ENCODE data around the gene NRXN2. TPM values are rescaled to one million over a fixed set of nuclear protein-coding genes. Genes with fewer than 3 reads are reported as not detected.

NRXN2 gene
- polyA plus RNA-seq, 3 donors, result 0.07 TPM; not detected in 2

- H3K36me3 Mint-ChIP-seq, result no peaks in the 10 kb centered on the region
- peaks cover 0 to 2% (median 0%) of the 10 kb centered on the region in 3 donors for H3K27me3 Mint-ChIP-seq (ENCODE audit: low read depth in 3 of 3)
- Histone ChIP-seq H3K36me3 (replicated peaks in 1 of 2; ENCODE audit: control insufficient read depth in 1 of 2, insufficient read depth in 2 of 2, low read length in 2 of 2) (no peaks in the 10 kb centered on the region), H3K27ac (ENCODE audit: low read depth in 1 of 2, low read length in 2 of 2) (peak overlapping the region; percentile 62 to 70), H2AFZ (ENCODE audit: insufficient read depth, low read depth, low read length, poor library complexity, severe bottlenecking) (no peak overlapping the region), H3K9me3 (replicated peaks in 1 of 2; ENCODE audit: control insufficient read depth in 1 of 2, insufficient read depth in 1 of 2, low read length in 2 of 2) (no peaks in the 10 kb centered on the region), H3K4me1 (ENCODE audit: control insufficient read depth in 1 of 2, insufficient read depth in 2 of 2, low read length in 2 of 2) (peaks cover 45 to 57% of the 10 kb centered on the region in 2 donors), H3K27me3 (ENCODE audit: control insufficient read depth in 2 of 2, insufficient read depth in 2 of 2, low read length in 2 of 2) (no peaks in the 10 kb centered on the region), H3K4me2 (replicated peaks; ENCODE audit: extremely low read depth, low read length, poor library complexity, severe bottlenecking) (peak overlapping the region; percentile 27), H3K9ac (ENCODE audit: insufficient read depth, low read length, poor library complexity, severe bottlenecking) (peak overlapping the region; percentile 16), H4K20me1 (ENCODE audit: insufficient read depth, low read length) (no peaks in the 10 kb centered on the region), H3K4me3 (replicated peaks in 1 of 3; ENCODE audit: low read depth in 2 of 3, low read length in 3 of 3) (peak overlapping the region in 1 of 3 experiments; percentile 39), H3K79me2 (ENCODE audit: insufficient read depth, low read length) (no peaks in the 10 kb centered on the region)
- H3K4me1 Mint-ChIP-seq, result peaks cover 49% of the 10 kb centered on the region
- H3K27ac Mint-ChIP-seq, result peak overlapping the region; percentile 37 to 83 (median 74)
- DNase-seq, result peak; percentile 78 to 92 (median 86)
- 6% methylated on average over 3 of the region's 4 CpGs for WGBS (ENCODE audit: insufficient coverage)
- TF ChIP-seq, protein P1, sequence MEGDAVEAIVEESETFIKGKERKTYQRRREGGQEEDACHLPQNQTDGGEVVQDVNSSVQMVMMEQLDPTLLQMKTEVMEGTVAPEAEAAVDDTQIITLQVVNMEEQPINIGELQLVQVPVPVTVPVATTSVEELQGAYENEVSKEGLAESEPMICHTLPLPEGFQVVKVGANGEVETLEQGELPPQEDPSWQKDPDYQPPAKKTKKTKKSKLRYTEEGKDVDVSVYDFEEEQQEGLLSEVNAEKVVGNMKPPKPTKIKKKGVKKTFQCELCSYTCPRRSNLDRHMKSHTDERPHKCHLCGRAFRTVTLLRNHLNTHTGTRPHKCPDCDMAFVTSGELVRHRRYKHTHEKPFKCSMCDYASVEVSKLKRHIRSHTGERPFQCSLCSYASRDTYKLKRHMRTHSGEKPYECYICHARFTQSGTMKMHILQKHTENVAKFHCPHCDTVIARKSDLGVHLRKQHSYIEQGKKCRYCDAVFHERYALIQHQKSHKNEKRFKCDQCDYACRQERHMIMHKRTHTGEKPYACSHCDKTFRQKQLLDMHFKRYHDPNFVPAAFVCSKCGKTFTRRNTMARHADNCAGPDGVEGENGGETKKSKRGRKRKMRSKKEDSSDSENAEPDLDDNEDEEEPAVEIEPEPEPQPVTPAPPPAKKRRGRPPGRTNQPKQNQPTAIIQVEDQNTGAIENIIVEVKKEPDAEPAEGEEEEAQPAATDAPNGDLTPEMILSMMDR (IDR thresholded peaks at IDR 0.05), result no peak
- H3K4me3 Mint-ChIP-seq, result no peak overlapping the region
- H3K9me3 Mint-ChIP-seq, result peaks cover 0 to 3% (median 0%) of the 10 kb centered on the region in 7 donors
- intact Hi-C loops (cut with micrococcal nuclease), result no loop called here
Observed at GRCh38 chr11:64624883-64625481, 98.0 kb downstream of the NRXN2 start.

DNA sequence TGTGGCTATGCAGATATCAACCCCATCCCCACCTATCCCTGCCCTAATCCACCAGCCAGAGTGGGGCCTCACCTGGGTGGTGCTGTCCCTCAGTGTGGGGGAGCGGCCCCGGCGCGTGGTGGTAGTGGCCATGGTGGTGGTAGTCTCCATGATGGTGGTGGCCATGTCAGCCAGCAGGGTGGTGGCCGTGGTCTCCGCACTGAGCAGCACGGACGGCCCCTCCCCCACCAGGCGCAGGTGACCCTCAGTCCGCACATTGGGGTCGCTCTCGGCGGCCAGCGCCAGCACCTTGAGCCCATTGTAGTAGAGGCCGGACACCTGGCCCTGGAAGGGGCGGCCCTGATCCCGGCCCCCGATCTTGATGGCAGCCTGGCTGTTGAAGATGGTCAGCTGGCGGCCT is 100.3 kb downstream of the NRXN2 start:
- Histone ChIP-seq H3K9ac (ENCODE audit: insufficient read depth, low read length, poor library complexity, severe bottlenecking) (no peak overlapping the region), H3K4me1 (ENCODE audit: control insufficient read depth in 1 of 2, insufficient read depth in 2 of 2, low read length in 2 of 2) (peaks cover 48 to 57% of the 10 kb centered on the region in 2 donors), H3K79me2 (ENCODE audit: insufficient read depth, low read length) (no peaks in the 10 kb centered on the region), H3K27me3 (ENCODE audit: control insufficient read depth in 2 of 2, insufficient read depth in 2 of 2, low read length in 2 of 2) (no peaks in the 10 kb centered on the region), H3K27ac (ENCODE audit: low read depth in 1 of 2, low read length in 2 of 2) (no peak overlapping the region), H3K36me3 (replicated peaks in 1 of 2; ENCODE audit: control insufficient read depth in 1 of 2, insufficient read depth in 2 of 2, low read length in 2 of 2) (no peaks in the 10 kb centered on the region), H2AFZ (ENCODE audit: insufficient read depth, low read depth, low read length, poor library complexity, severe bottlenecking) (no peak overlapping the region), H3K4me3 (replicated peaks in 1 of 3; ENCODE audit: low read depth in 2 of 3, low read length in 3 of 3) (no peak overlapping the region), H3K9me3 (replicated peaks in 1 of 2; ENCODE audit: control insufficient read depth in 1 of 2, insufficient read depth in 1 of 2, low read length in 2 of 2) (no peaks in the 10 kb centered on the region), H4K20me1 (ENCODE audit: insufficient read depth, low read length) (no peaks in the 10 kb centered on the region), H3K4me2 (replicated peaks; ENCODE audit: extremely low read depth, low read length, poor library complexity, severe bottlenecking) (no peak overlapping the region)
- H3K9me3 Mint-ChIP-seq, result peaks cover 0 to 3% (median 0%) of the 10 kb centered on the region in 7 donors
- peaks cover 0 to 3% (median 0%) of the 10 kb centered on the region in 3 donors for H3K27me3 Mint-ChIP-seq (ENCODE audit: low read depth in 3 of 3)
- peaks cover 54% of the 10 kb centered on the region for H3K4me1 Mint-ChIP-seq
- no peak overlapping the region for H3K27ac Mint-ChIP-seq
- intact Hi-C loops (cut with micrococcal nuclease), result no loop called here
- TF ChIP-seq, protein P1 (IDR thresholded peaks at IDR 0.05), result no peak
- no peak for DNase-seq
- no peak overlapping the region for H3K4me3 Mint-ChIP-seq
- 99% methylated on average over 13 of the region's 19 CpGs for WGBS (ENCODE audit: insufficient coverage)
- no peaks in the 10 kb centered on the region for H3K36me3 Mint-ChIP-seq
